K562 (cell line): ENCODE measurements around the gene MPRIP.

Experiments
- BRCA1 ChIP-seq, 2 experiments: fragments of 450-650 bp in 1 of 2; sonication (generic) in 1 of 2; formaldehyde crosslinking in 1 of 2; IDR thresholded peaks; 2 replicates each; pipeline versions ENCODE4 v1.5.0 to v1.6.1; 2017 to 2020; ENCODE audit warnings: mild to moderate bottlenecking in 1 of 2, missing genetic modification reagents in 1 of 2
- CBX2 ChIP-seq: fragments of 200-600 bp; sonication (generic); IDR thresholded peaks from one replicate; pipeline ENCODE4 v1.6.1; 2012; ENCODE audit warnings: mild to moderate bottlenecking, low read length, inconsistent platforms; ENCODE audit not compliant: insufficient read depth, poor library complexity, severe bottlenecking
- GATAD2A ChIP-seq: fragments of 450-650 bp; IDR thresholded peaks from 2 replicates; pipeline ENCODE4 v1.6.1; 2017
- HMGN3 ChIP-seq: IDR thresholded peaks from 2 replicates; pipeline ENCODE4 v1.6.1; 2011; ENCODE audit warnings: borderline replicate concordance, low read depth, mild to moderate bottlenecking, mixed read lengths, low read length; ENCODE audit not compliant: insufficient read length; ENCODE audit errors: extremely low read depth
- MYBL2 ChIP-seq, 2 experiments: fragments of 450-650 bp in 1 of 2; sonication (generic) in 1 of 2; formaldehyde crosslinking in 1 of 2; IDR thresholded peaks; 2 replicates each; pipeline versions ENCODE4 v1.6.1 to v1.8.1; 2017 to 2022; ENCODE audit warnings: borderline replicate concordance in 1 of 2, inconsistent platforms in 1 of 2, low read depth in 1 of 2, mild to moderate bottlenecking in 1 of 2, missing genetic modification reagents in 1 of 2, moderate library complexity in 1 of 2
- NR2C2 ChIP-seq, 2 experiments: fragments of 200-800 bp in 1 of 2; sonication (Bioruptor generic) in 1 of 2; sonication (generic) in 1 of 2; formaldehyde crosslinking in 1 of 2; IDR thresholded peaks; 2 replicates each; pipeline versions ENCODE4 v1.6.1 to v1.8.0; 2016 to 2022; ENCODE audit warnings: mild to moderate bottlenecking in 1 of 2, missing compliant biosample characterization in 1 of 2, missing genetic modification characterization in 1 of 2, missing genetic modification reagents in 1 of 2
- PHTF2 ChIP-seq: fragments of 250-450 bp; sonication (Bioruptor Pico); IDR thresholded peaks from 2 replicates; pipeline ENCODE4 v1.5.0; 2021; ENCODE audit warnings: mild to moderate bottlenecking
- TAF7 ChIP-seq: fragments of 450-650 bp; IDR thresholded peaks from 2 replicates; pipeline ENCODE4 v1.6.1; 2016; ENCODE audit warnings: missing genetic modification characterization, missing compliant biosample characterization
- ZFP91 ChIP-seq: sonication (generic); formaldehyde crosslinking; IDR thresholded peaks from 2 replicates; pipeline ENCODE4 v1.8.0; 2022; ENCODE audit warnings: mild to moderate bottlenecking, missing genetic modification reagents
- TF ChIP-seq, protein P1 (sequence below): sonication (generic); formaldehyde crosslinking; IDR thresholded peaks from 2 replicates; pipeline ENCODE4 v1.8.1; 2022; ENCODE audit warnings: missing genetic modification reagents
- TF ChIP-seq, protein P2 (sequence below): fragments of 450-650 bp; formaldehyde crosslinking; IDR thresholded peaks from 2 replicates; pipeline ENCODE4 v1.4.0; 2022; ENCODE audit warnings: missing genetic modification characterization
- TF ChIP-seq, protein P3 (sequence below): sonication (generic); formaldehyde crosslinking; IDR thresholded peaks from 2 replicates; pipeline ENCODE4 v1.9.0; 2022; ENCODE audit warnings: mild to moderate bottlenecking, missing genetic modification reagents

DNA sequence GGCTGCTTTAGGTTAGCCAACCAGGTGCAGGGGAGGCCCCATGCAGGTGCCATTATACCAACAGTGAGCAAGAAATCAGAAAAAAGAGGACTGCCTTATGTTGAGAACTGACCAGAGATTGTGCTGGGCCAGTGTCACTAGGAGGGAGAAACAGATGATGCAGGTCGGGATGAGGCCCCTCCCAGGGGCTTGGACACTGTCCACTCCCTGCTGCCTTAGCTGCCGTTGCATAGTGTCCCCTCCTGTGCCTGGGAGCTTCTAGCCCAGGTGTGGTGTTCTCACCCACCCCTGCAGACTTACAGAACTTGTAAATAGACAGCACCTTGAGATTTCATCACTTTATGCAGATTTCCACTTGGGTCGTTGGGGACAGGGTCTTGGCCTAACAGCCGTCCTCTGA lies 127.1 kb downstream of the MPRIP start:
- TF ChIP-seq CBX2 (no peak), BRCA1 (IDR thresholded peaks at IDR 0.05) (no peak), BRCA1 (CRISPR knock-in tag; IDR thresholded peaks at IDR 0.05) (no peak), NR2C2 (CRISPR knock-in tag; IDR thresholded peaks at IDR 0.05) (no peak), NR2C2 (tag; IDR thresholded peaks at IDR 0.05) (no peak), PHTF2 (CRISPR knock-in tag) (no peak), TAF7 (tag) (no peak), ZFP91 (CRISPR knock-in tag) (no peak), MYBL2 (IDR thresholded peaks at IDR 0.05; ENCODE audit: low read depth) (no peak), MYBL2 (CRISPR knock-in tag; IDR thresholded peaks at IDR 0.05; ENCODE audit: borderline replicate concordance) (no peak), GATAD2A (no peak), HMGN3 (no peak)
- TF ChIP-seq, protein P1, sequence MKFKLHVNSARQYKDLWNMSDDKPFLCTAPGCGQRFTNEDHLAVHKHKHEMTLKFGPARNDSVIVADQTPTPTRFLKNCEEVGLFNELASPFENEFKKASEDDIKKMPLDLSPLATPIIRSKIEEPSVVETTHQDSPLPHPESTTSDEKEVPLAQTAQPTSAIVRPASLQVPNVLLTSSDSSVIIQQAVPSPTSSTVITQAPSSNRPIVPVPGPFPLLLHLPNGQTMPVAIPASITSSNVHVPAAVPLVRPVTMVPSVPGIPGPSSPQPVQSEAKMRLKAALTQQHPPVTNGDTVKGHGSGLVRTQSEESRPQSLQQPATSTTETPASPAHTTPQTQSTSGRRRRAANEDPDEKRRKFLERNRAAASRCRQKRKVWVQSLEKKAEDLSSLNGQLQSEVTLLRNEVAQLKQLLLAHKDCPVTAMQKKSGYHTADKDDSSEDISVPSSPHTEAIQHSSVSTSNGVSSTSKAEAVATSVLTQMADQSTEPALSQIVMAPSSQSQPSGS (CRISPR knock-in tag), result no peak
- TF ChIP-seq, protein P2, sequence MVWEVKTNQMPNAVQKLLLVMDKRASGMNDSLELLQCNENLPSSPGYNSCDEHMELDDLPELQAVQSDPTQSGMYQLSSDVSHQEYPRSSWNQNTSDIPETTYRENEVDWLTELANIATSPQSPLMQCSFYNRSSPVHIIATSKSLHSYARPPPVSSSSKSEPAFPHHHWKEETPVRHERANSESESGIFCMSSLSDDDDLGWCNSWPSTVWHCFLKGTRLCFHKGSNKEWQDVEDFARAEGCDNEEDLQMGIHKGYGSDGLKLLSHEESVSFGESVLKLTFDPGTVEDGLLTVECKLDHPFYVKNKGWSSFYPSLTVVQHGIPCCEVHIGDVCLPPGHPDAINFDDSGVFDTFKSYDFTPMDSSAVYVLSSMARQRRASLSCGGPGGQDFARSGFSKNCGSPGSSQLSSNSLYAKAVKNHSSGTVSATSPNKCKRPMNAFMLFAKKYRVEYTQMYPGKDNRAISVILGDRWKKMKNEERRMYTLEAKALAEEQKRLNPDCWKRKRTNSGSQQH (CRISPR knock-in tag), result no peak
- TF ChIP-seq, protein P3, sequence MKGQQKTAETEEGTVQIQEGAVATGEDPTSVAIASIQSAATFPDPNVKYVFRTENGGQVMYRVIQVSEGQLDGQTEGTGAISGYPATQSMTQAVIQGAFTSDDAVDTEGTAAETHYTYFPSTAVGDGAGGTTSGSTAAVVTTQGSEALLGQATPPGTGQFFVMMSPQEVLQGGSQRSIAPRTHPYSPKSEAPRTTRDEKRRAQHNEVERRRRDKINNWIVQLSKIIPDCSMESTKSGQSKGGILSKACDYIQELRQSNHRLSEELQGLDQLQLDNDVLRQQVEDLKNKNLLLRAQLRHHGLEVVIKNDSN (CRISPR knock-in tag), result no peak
